H54 (cell line): Measurements from ENCODE around the gene RIT1.
A peak's percentile ranks its signal among the peaks of the same experiment; 100 is the strongest.
"Not testable (repeated sequence)": the region's sequence is repeated elsewhere in the genome, so short reads cannot be mapped to it uniquely, and the experiment has no call there.

Source experiments
- DNase-seq: peaks from one replicate; pipeline ENCODE4 v3.0.0; 2011; ENCODE audit warnings: low spot score, mixed read lengths; ENCODE audit not compliant: insufficient read length
- FAIRE-seq: peaks from 3 replicates; lab custom pipeline; 2011; peaks lifted over from hg19 to GRCh38; lab: Jason Lieb, UNC
- POLR2A ChIP-seq: IDR thresholded peaks from 2 replicates; pipeline ENCODE4 v1.6.1; 2011; ENCODE audit warnings: low read depth, mild to moderate bottlenecking, low read length

Gene RIT1

DNA sequence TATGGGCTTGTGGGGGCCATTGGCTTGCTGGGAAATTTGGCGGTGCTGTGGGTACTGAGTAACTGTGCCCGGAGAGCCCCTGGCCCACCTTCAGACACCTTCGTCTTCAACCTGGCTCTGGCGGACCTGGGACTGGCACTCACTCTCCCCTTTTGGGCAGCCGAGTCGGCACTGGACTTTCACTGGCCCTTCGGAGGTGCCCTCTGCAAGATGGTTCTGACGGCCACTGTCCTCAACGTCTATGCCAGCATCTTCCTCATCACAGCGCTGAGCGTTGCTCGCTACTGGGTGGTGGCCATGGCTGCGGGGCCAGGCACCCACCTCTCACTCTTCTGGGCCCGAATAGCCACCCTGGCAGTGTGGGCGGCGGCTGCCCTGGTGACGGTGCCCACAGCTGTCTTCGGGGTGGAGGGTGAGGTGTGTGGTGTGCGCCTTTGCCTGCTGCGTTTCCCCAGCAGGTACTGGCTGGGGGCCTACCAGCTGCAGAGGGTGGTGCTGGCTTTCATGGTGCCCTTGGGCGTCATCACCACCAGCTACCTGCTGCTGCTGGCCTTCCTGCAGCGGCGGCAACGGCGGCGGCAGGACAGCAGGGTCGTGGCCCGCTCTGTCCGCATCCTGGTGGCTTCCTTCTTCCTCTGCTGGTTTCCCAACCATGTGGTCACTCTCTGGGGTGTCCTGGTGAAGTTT is 30.8 kb upstream of the RIT1 start:
- no peak for DNase-seq
- FAIRE-seq, result no peak
- TF ChIP-seq POLR2A, result no peak

DNA sequence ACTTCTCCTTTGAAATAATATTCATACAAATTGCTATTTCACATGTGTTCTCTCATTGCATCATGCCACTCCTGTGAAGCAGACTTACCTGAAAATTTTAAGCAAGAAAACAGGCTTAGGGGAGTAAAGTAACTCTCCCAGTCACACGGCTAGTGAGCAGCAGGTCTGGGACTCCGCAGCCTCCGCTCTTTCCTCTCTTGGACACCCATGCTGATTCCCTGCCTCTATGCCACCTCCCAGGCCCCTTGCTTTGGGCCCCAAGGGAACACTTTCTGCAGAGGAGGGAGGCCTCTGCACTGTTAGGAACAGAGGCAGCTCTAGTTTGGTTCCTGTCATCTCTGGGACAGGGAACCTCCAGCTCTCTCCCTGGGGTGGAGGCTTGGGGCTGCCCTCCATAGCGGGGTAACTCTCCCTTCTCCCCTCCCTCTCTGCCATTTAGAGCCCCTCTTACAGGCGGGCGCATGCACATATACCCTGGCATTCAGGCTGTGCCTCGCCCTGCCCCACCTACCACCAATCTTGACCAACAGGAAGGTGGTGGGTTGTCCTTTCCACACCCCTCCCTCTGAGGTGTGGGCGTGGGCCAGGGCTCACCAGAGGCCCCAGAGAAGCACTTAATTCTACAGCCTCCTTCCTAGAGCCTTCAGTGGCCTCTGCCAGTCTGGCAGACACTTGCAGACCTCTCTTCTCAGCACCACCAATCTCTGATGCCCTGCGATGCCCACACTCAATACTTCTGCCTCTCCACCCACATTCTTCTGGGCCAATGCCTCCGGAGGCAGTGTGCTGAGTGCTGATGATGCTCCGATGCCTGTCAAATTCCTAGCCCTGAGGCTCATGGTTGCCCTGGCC is 30.1 kb upstream of the RIT1 start, which contains the start of gene RXFP4:
Gene RXFP4 (plus strand): TSS at position 646 of the 852 bp plus-strand sequence. CDS start 72 bp downstream, at position 718.
- no peak for TF ChIP-seq POLR2A
- FAIRE-seq (no peak), DNase-seq (no peak)

DNA sequence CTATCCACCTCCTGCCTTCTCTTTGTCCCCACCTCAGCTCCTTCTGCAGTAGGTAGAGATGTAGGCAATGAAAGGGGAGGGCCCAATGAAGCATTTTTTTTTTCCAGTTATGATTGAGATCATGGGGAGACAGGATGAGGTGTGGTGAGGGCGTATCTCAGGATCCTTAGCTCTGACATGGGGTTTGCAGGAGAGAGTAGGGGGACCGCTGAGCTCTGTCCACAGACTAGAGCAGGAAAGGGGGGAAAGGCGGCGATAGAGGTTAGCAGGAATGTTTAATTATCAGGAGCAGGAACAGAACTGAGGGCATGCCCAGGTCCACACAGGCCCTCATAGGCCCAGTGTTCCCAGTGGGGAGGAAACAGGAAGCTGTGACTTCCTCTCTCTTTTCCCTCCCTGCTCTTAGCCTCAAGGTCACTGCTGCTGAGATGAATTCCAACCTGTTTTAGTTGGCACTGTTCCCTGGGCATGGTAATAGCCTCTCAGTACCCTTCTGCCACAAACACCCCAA is 29.4 kb upstream of the RIT1 start:
- DNase-seq (peak; percentile 61), FAIRE-seq (peak; percentile 82)

DNA sequence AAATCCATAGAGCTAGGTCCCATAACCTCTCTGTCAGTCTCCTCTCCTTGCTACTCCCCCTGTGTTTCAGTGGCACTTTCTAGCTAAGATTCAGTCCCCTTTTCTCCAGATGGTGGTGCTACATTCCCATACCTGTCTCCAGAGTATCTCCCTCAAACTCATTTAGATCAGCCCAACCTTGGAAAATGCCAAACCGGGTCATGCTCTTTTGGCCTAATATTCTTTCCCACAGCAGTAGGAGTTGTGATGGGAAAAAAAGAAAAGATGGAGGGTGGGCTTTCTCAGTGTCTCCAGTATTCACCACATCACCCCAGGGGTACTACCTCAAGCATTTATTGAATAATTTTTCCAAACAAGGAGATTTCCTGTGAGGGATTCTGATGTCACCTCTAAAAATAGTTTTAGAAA is 27.1 kb upstream of the RIT1 start:
- no peak for DNase-seq
- no peak for FAIRE-seq
- no peak for TF ChIP-seq POLR2A

More for the DNA sequence above, 29.4 kb upstream of the RIT1 start:
- TF ChIP-seq POLR2A, result 0 out of 2 replicates have a peak, but pooled peaks have one; percentile 31

DNA sequence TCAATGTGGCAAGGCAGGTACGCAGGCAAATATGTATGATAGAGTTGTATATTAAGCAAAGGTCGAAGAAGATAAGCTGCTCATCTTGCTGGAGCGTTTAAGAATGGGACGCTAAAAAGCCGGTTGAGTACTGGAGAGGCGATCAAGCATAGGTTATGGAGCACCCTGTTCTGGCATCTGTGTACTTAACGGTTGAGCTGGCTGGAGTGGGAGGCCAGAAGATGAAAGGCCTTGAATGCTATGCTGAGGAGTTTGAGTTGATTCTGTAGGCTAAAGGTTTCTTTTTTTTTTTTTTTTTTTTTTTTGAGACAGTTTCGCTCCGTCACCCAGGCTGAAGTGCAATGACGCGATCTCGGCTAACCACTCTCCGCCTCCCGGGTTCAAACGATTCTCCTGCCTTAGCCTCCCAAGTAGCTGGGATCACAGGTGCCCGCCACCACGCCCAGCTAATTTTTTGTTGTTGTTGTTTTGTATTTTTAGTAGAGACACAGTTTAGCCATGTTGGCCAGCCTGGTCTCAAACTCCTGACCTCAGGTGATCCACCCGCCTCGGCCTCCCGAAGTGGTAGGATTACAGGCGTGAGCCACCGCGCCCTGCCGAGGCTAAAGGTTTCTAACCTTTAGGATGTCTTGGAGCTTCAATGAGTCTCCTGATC is 23.9 kb upstream of the RIT1 start:
- FAIRE-seq (no peak), DNase-seq (no peak)
- no peak for TF ChIP-seq POLR2A

DNA sequence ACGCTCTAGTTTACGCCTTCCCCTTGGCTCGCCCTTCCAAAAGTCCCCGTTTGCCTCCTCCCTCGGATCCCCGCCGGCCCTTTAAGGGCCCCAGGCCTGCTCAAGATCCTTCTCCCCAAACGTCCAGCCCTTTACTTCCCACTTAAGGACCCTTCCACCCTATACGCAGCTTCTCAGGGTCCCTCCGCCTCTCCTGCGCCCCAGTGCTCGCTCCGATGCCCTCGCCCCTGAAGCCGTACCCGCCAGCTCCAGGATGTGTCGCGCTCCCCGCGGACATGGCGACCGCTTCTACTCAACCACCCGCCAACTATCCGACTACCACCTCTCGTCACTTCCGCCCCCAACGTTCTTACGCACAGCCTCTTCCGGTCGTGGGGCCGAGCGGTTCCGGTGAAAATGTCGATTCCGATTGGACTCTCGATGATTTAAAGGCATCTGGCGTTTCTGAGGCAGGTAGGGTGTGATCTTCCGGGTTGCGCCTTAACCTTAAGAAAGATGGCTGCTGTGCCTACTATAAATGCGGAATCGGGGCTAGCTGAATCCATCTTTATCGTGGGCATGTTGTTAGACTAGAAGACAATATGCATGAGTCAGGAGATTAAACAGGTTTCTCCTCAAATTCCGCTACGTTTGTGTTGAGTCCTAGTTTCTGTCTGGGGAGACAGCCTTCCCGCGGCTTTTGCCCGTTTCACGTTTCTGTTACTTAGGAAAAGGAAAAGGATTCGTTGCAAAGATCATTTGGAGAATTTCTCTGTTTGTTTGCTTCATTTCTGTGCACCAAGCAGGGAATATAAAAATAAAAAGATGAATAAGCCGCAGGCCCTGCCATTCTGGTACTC is 23.2 kb upstream of the RIT1 start, which contains the start of gene KHDC4:
Gene KHDC4 (minus strand): TSS at position 317 of the 839 bp plus-strand sequence. CDS start 40 bp downstream, at position 277.
- peak; percentile 60 for FAIRE-seq
- DNase-seq, result peak; percentile 88
- peak; percentile 99 for TF ChIP-seq POLR2A

DNA sequence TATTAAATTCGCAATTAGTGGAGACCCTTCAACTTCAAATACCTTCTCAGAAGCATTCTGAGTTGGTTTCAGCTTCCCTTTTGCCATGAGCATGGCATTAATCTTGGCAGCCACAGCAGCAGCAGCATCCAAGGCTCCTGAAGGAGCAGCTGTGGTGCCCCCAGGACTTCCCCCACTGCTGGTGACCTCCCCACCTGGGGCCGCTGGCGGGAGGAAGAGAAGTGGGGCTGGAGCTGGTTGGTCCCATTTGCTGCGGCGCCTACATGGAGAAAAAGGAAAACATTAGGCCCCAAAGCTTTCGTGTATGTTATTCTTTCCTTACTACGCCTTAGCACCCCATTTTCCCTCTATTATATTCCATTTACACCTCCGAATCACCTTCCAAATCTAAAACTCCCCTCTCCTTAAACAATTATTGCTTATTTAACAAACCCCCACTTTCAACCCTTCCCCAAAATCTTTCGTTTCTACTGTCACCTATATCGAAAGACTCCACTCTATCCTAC is 22.5 kb upstream of the RIT1 start:
- FAIRE-seq (no peak), DNase-seq (no peak)
- TF ChIP-seq POLR2A, result no peak

DNA sequence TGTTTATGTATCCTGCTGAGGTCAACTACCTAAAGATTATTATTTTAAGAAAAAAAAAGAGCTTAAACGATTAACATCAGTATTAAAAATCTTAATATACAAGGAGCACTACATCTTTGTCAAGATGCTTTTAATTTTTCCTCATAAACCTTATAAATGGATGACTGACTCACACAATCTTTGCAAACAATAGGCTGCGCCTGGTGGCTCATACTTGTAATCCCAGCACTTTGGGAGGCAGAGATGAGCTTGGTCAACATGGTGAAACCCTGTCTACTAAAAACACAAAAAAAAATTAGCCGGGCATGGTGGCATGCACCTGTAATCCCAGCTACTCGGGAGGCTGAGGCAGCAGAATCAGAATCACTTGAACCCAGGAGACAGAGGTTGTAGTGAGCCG is 21.3 kb upstream of the RIT1 start:
- FAIRE-seq (no peak), DNase-seq (no peak)
- no peak for TF ChIP-seq POLR2A

DNA sequence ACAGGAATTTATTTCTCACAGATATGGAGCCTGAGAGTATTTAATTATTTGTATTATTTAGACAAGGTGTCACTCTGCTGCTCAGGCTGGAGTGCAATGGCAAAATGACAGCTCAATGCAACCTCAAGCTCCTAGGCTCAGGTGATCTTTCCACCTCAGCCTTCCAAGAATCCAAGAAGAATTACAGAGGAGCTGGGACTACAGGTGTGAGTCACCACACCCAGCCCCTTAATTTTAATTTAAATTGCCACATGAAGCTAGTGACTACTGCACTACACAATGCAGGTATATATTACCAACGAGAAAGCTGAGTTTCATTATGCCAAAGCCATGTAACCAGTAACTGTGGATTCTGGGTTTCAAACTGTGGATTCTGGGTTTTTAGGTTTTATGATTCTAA is 20.9 kb upstream of the RIT1 start:
- no peak for DNase-seq
- no peak for TF ChIP-seq POLR2A
- no peak for FAIRE-seq

DNA sequence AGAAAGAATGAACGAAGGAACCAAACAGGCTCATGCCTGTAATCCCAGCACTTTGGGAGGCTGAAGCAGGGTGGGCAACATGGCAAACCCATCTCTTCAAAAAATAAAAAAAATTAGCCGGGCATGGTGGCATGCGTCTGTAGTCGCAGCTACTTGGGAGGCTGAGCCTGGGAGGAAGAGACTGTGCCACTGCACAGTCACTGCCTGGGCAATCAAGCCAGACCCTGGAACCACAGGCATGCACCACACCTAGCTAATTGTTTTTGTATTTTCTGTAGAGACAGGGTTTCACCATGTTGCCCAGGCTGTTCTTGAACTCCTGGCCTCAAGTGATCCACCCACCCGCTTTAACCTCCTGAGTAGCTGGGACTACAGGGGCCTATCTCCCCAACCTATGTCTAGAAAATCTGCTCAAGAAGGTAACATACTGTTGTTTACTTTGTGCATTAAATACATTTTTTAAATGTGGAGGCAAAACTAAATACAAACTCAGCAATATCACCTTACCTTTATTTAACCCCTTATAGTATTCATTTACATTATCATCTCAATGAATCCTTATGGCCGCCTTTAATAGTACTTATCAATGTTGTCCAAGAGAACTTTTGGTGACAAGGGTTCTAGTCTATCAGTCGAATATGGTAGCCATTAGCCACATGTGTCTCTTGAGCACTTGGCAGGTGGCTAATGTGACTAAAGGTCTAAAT is 20.3 kb upstream of the RIT1 start:
- FAIRE-seq (no peak), DNase-seq (no peak)
- TF ChIP-seq POLR2A, result no peak

DNA sequence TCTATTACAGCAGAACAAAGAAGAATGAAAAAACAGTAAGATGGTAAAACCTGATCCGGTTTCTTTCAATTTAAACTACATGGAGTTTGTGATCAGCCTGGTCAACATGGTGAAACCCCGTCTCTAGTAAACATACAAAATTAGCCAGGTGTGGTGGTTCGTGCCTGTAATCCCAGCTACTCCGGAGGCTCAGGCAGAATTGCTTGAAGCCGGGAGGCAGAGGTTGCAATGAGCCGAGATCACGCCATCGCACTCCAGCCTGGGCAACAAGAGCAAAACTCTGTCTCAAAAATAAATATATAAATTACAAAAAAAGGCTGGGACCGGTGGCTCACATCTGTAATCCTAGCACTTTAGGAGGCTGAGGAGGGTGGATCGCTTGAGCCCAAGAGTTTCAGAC is 19.6 kb upstream of the RIT1 start:
- not testable (repeated sequence) for FAIRE-seq, DNase-seq

DNA sequence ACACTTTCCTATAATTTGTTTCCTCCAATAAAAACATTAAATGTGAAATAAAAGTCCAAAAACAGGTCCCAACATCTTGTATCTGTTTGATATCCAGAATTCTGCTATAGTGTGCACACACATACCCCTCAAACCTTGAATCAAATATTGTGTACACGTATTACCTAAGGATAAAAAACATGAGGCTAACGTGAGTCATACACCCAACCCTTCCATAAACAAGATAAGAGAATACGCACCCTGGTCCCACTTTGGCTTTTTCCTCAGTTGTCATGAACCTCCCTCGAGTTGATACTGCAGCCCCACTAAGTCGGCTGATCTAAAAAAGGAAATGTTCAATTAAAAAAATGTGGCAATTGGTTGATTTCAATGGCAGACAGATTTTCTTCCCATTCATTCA is 17.9 kb upstream of the RIT1 start:
- FAIRE-seq, result no peak
- DNase-seq, result no peak
- no peak for TF ChIP-seq POLR2A
